ENCODE measurements around the gene ST3GAL4.
A peak's percentile ranks its signal among the peaks of the same experiment; 100 is the strongest.

The ST3GAL4 gene

DNA sequence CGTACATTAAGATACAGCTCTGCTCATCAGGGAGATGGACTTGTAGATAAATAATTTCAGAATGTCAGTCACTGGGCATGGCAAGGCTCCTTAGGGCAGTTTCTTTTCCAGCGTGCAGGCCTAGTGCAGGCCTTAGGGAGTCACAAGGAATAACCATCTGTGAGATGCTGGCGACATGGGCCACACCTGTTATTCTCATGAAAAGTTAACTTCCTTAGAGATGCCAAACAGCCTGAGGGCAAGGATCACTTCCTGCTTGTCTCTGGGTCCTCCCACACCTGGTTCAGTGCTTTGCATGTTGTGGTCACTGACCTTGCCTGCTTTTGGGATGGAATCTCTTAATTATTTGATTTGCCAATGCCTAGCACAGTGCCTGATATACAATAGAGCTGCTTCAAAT is 70.6 kb downstream of the ST3GAL4 start:
- DNase-seq (ENCODE audit: low spot score): no peak

DNA sequence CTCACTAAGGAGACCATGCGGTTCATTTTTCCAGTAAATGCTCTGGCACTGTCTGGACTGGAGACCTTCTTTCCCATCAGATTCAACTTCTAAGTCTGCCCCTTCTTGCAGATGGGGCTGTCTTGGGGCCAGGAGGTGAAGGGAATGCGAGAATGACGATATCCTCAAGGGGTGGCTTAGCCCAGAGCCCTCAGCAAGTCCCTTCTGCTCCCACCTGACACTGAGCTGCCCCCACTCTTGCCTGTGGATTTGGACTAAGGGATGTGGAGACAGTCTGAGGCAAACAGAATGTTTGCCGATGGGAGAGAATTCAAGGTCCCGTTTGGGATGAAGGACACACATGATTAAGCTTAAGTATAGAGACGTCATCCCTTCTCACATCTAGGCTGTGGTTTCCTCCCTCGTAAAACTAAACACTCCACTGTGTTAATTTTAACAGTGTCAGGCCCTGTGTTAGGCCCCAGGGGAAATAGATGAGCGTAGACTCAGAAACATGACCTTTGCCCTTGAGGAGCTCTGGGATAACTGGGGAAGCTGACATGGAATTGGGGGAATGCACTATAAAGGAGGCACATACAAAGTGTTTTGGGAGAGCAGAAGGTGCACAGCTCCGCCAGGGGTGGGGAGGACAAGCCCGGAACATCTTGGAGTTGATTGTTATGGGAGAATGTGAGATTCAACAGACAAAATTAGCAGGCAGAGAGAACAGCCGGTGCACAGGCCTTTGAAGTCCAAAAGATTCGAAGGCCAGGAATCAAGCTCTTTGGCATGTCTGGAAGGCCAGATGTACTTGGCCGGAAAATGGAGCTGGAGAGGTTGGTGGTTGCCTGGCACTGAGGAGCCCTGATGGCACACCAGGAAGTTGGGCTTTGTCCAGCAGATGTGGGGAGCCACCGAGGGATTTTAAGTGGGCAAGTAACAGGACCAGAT is 71.6 kb downstream of the ST3GAL4 start:
- no peak for DNase-seq (ENCODE audit: low spot score)

DNA sequence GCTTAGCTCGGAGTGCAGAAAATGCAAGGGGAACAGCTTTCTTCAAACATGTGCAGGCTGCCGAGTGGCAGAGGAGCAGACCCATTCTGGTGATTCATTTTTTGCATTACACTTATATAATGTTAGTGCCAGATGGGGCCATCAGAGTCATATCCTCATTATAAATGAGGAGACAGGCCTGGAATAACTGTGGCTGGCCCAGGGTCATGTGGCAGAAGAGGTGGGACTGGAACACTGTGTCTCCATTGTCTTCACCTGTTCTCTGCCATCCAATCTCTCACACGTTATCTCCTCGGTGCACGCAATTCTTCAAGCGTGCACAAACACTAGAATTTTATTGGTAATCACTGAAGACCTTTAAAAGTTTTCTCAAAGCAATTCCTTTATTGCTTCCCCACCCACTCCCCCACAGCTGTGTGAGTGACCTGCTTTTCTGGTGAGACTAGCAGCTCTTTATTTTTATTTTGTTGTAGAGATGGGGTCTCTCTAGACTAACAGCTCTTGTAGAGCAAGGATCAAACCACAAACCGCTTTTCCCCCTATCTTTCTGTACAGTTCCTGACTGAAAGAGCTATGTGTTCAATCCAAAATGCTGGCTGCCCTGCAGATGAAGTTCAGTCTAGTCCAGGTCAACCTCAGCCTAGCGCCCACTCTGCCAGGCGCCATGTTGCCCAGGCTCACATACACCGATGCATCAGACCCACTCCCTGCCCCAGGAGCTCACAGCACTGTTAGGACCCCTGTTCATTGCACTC is 75.3 kb downstream of the ST3GAL4 start:
- DNase-seq (ENCODE audit: low spot score): no peak

DNA sequence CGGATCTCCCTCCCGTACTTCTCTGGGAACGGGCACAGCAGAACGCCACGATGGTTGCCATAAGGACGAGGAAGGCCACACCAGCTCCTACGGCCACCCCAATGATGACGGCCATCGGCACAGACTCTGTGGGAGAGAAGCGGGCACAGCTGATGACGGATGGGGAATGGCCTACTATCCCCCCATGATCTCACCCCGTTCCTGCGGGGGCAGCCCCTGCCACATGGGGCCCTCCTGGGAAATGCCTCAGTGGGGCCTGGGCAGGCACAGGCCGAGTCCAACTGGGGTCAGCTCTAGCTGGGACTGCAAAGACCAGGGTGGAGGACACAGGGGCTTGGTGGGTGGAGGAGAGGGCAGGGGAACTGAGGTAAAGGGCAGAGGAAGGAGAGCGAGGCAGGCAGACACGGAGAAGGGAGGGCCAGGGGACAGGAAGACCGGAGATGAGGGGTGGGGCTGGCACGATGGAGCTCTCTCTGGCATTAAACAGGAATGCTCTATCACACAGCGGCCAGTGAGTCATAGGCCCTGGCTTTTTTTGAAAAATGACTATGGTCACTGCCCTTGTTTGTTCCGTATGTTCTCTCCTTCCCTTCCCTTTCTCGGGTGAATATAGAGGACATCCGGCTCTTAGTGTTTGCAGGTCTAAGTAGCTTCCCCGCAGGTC is 76.0 kb downstream of the ST3GAL4 start:
- no peak for DNase-seq (ENCODE audit: low spot score)

- no peak for DNase-seq (ENCODE audit: low spot score)
These were observed 76.6 kb downstream of the ST3GAL4 start for GRCh38 chr11:126432065-126432461.

DNA sequence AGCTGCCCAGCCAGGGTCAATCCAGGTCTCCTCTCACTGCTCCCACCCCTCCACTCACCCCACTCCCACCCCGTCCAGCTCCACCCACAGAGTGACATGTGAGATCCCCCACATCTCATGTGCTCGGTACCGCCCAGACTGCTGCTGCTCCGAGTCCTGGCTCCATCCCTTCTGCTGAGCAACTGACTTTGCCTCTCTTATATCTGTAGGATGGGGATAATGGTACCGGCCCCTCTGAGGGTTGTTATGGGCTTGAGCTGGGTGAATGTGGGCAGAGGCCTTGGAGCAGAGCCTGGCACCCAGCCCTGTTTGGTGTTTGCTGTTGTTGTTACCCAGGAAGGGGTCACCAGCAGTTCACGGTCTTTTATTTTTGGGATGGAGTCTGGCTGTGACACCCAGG is 77.0 kb downstream of the ST3GAL4 start:
- DNase-seq (ENCODE audit: low spot score): no peak

DNA sequence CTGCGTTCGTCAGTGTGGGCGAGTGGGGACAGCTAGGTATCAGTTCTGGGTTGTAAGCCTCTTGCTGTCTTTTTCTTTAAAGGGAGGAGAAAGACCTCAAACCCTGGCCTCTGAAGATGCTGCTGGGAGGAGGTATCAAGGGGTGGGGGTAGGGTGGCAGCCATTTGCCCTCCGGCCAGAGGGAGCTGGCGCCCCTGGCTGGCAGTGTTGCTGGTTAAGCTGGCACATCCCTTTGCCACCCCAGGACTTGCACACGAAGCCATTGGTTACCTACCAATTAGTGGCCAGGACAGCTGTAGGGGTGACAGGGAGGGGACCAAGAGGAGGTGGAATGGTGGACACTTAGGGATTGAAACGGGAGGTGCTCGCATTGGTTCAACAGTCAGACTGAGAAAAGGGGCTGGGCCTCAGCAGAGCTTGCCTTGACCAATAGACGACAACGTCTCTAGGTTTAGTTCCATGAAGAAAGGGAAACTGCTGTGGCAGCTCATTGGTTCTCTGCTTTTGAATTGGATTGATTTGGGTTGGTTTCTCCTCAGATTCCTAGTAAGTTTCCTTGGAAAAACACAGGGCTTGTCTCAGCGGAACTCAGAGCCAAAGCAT is 77.9 kb downstream of the ST3GAL4 start:
- no peak for DNase-seq (ENCODE audit: low spot score)

DNA sequence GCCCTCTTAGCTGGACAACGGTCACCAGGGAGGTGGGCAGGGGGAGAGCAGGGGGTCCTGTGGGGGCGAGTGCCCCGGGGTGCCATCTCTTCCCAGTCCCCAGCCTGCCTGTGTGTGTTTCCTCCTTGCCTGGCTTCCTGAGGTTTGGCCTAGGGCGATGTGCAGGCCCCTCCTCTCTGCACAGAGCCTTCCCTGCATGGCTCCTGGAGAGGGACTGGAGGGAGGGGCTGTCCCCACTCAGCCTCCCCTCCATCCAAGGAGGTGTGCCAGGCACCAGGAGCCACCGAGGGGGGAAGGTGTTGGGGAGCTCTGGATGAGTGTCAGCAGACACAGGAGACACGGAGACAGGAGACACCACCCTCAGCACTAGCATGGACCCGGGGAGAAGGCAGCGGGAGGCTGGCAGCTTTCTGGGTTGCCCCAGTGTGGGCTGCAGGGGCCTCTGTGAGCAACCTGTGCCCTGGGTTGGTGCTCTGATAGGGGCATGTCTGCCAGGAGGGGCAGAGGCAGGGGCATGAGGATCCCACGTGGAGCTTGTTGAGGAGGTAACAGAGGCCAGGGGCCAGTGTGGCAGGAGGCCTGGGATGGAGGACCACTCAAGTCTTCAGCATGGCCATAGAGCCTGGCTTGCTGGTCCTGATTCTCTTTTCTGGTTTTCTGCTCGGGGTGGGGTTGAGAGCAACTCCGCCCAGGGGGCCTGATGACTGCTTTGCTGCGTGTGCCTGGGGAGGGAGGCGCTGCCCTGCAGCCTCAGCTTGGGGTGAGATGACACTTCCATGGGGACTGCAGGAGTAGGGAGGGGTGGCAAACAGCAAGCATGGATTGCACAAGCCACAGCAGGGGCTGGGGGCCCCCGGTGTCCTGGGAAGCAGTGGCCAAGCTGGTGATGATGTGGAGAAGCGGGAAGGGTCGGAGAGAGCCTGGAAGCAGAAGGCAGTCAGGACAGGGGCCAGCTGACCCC is 78.8 kb downstream of the ST3GAL4 start:
- no peak for DNase-seq (ENCODE audit: low spot score)

- no peak for DNase-seq (ENCODE audit: low spot score)
These were observed 79.5 kb downstream of the ST3GAL4 start for GRCh38 chr11:126434950-126435335.

- no peak for DNase-seq (ENCODE audit: low spot score)
These were observed 80.8 kb downstream of the ST3GAL4 start for GRCh38 chr11:126436209-126436755.

- no peak for DNase-seq (ENCODE audit: low spot score)
These were observed 82.2 kb downstream of the ST3GAL4 start for GRCh38 chr11:126437731-126438130.

- no peak for DNase-seq (ENCODE audit: low spot score)
These were observed 82.8 kb downstream of the ST3GAL4 start for GRCh38 chr11:126438272-126438671.

DNA sequence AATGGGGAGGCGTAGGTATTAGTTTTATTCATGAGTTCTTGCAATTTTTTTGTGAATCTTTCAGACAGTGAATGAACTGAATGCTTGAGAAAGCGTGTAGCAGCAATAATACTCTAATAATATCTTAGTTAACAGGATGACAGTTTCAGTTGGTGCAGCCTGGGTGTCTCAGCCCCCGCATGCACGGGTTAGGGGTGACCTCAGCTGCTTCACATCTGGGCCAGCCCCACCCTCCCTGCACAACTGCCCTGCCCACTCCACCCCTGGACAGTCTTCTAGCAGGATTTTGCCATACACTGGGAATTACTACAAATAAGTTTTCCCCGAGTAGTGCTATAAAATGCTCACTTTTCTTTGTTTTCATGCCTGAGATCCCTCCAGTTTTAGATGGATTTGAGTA is 83.2 kb downstream of the ST3GAL4 start:
- DNase-seq (ENCODE audit: low spot score): no peak

DNA sequence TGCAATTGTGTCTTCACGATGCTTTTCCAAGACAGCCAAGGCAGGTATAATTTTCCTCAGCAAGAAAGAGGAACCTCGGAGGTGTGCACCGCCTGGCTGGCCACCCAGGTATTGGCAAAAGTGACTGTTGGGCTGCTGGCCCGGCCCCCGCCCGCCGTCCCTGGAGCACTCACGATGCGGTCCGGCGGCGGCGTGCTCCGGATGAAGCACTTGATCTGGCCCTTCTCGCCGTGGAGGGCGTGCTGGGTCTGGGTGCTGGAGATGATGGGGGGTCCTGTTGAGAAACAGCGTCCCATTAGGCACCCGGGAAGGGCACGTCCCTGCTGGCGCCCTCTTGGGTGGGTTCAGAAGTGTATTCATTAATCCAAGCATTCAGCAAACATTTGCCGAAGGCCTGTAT is 84.8 kb downstream of the ST3GAL4 start:
- no peak for DNase-seq (ENCODE audit: low spot score)

GRCh38 chr11:126440792-126441514 is 85.5 kb downstream of the ST3GAL4 start:
- DNase-seq (ENCODE audit: low spot score): peak; percentile 70

DNA sequence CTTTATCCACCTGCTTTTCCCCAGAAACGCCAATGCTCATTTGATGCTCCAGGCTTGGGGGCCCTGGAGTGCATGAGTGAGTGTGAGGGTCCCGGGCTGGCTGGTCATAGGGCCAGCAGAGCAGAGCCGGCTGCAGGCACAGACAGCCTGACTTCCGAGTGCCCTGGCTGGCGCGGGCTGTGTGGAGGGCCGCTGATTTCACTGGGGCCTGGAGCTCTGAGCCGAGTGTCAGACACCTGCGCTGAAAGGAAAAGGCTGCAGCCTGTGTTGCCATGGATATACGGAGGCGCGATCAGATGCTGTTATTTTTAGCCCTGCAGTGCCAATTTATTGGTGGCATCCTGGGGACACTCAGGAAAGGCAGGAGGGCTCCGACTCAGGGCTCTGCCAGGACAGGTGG is 87.6 kb downstream of the ST3GAL4 start:
- no peak for DNase-seq (ENCODE audit: low spot score)

DNA sequence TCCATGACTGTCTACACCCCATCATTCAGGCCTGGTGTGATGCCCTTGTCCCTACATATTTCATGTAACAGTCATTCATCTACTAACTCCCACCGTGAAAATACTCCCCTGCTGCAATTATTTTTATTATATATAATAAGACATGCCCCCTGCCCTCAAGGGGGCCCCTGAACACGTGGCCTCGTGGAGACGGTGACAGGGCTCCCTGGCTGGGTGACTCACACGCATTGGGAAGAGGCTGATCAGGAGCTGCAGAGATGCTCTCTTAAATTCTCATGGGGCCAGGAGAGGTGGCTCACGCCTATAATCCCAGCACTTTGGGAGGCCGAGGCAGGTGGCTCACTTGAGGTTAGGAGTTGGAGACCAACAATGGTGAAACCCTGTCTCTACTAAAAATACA is 88.6 kb downstream of the ST3GAL4 start:
- no peak for DNase-seq (ENCODE audit: low spot score)

DNA sequence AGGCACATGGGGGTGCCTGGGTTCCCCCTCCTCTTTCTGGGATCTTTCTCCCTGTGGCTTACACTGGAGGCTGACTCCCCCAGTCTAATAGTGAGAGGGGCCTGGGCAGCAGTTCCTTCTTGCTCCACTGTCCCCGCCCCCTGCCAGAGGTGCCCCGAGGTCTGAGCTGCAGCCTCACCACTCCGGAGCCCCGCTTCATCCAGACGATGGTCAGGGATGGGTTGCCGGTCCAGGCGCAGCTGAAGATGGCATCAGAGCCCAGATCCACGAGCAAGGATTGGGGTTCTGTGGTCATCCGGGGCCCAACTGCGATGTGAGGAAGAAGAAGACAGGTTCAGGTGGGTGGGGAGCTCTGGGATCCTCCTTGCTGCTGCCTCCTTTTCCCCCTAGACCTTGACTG is 91.1 kb downstream of the ST3GAL4 start:
- no peak for DNase-seq (ENCODE audit: low spot score)

GRCh38 chr11:126450198-126450597 is 94.7 kb downstream of the ST3GAL4 start:
- no peak for DNase-seq (ENCODE audit: low spot score)

DNA sequence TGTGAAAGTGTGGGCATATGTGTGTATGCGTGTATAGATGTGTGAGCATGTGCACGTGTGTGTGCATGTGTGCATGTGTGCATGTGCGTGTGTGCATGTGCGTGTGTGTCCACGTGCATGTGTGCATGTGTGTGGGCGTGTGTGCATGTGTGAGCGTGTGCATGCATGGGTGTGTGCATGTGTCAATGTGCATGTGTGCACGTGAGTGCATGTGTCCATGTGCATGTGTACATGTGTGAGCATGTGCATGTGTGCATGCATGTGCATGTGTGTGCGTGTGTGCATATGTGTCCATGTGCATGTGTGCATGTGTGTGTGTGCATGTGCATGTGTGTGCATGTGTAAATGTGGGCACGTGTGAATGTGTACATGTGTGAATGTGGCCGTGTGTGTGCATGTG is 95.3 kb downstream of the ST3GAL4 start:
- DNase-seq (ENCODE audit: low spot score): no peak
